NB4 (cell line): Measurements from ENCODE around the gene ZNF71.

Experiments used
- POLR2A ChIP-seq: IDR thresholded peaks from 2 replicates; pipeline ENCODE4 v1.6.1; 2011; ENCODE audit warnings: mild to moderate bottlenecking; ENCODE audit not compliant: insufficient read length; ENCODE audit errors: extremely low read depth
- TF ChIP-seq, protein P1 (sequence below): IDR thresholded peaks from one replicate; pipeline ENCODE4 v1.5.1; 2012; ENCODE audit warnings: low read depth, low read length

DNA sequence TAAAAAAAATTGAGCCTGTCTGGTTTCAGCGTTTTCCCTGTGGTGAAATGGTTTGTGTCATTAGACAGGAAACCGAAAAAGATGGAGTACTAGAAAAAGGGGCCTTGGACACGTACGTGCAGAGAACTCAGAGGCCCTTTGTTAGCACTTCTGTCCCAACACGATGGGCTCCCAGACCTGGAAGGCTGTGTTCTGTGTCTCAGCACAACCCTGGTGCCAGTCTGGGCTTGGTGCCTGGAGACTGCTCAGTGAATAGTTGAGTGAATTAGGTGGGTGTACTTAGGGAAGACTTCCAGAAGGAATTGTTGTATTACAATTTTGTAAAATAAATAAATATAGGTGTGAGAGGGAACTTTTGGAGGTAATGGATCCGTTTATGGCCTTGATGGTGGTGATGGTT is 8.7 kb downstream of the ZNF71 start:
- TF ChIP-seq, protein P1, sequence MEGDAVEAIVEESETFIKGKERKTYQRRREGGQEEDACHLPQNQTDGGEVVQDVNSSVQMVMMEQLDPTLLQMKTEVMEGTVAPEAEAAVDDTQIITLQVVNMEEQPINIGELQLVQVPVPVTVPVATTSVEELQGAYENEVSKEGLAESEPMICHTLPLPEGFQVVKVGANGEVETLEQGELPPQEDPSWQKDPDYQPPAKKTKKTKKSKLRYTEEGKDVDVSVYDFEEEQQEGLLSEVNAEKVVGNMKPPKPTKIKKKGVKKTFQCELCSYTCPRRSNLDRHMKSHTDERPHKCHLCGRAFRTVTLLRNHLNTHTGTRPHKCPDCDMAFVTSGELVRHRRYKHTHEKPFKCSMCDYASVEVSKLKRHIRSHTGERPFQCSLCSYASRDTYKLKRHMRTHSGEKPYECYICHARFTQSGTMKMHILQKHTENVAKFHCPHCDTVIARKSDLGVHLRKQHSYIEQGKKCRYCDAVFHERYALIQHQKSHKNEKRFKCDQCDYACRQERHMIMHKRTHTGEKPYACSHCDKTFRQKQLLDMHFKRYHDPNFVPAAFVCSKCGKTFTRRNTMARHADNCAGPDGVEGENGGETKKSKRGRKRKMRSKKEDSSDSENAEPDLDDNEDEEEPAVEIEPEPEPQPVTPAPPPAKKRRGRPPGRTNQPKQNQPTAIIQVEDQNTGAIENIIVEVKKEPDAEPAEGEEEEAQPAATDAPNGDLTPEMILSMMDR: no peak
- TF ChIP-seq POLR2A: no peak
